Type B pancreatic cell (in vitro differentiated cells): ENCODE measurements around the gene ADGRG6. TPM values are rescaled to one million over a fixed set of nuclear protein-coding genes. Genes with fewer than 3 reads are reported as not detected.

Source experiments
- DNase-seq: peaks from one replicate; pipeline ENCODE4 v3.0.0; 2021; ENCODE audit warnings: mixed read lengths; ENCODE audit not compliant: unreplicated experiment; ENCODE audit errors: extremely low spot score
- H3K27ac Mint-ChIP-seq: 2 replicates; pipeline ENCODE4 v1.8.0; 2021; ENCODE audit warnings: mild to moderate bottlenecking, mixed read lengths
- H3K27me3 Mint-ChIP-seq: 2 replicates; pipeline ENCODE4 v1.8.0; 2021; ENCODE audit warnings: mixed read lengths
- H3K36me3 Mint-ChIP-seq: 2 replicates; pipeline ENCODE4 v1.8.0; 2021; ENCODE audit warnings: mixed read lengths
- H3K4me1 Mint-ChIP-seq: one replicate; pipeline ENCODE4 v1.8.0; 2021; ENCODE audit warnings: mixed read lengths; ENCODE audit not compliant: unreplicated experiment
- H3K4me3 Mint-ChIP-seq: 2 replicates; pipeline ENCODE4 v1.8.0; 2021; ENCODE audit warnings: mild to moderate bottlenecking, mixed read lengths
- H3K9me3 Mint-ChIP-seq: 2 replicates; pipeline ENCODE4 v1.8.0; 2021; ENCODE audit warnings: mixed read lengths
- total RNA-seq: library from RNA; stranded (reverse); gene quantifications from 2 replicates; pipeline ENCODE4 v1.2.1, GENCODE V29; 2021; ENCODE audit warnings: low replicate concordance
- TF ChIP-seq, protein P1 (sequence below): fragments of 200-600 bp; sonication (generic); conservative IDR thresholded peaks from 2 replicates; pipeline ENCODE4 v1.5.0; 2021; ENCODE audit warnings: antibody characterized with exemption, mild to moderate bottlenecking

ADGRG6 gene
- total RNA-seq, 1 donor from 2014 or later = 26.7 TPM

GRCh38 chr6:142333431-142333830 is 31.6 kb downstream of the ADGRG6 start:
- H3K27ac Mint-ChIP-seq = no peak overlapping the region
- no peaks in the 10 kb centered on the region for H3K36me3 Mint-ChIP-seq
- DNase-seq = no peak
- no peaks in the 10 kb centered on the region for H3K9me3 Mint-ChIP-seq
- TF ChIP-seq, protein P1, sequence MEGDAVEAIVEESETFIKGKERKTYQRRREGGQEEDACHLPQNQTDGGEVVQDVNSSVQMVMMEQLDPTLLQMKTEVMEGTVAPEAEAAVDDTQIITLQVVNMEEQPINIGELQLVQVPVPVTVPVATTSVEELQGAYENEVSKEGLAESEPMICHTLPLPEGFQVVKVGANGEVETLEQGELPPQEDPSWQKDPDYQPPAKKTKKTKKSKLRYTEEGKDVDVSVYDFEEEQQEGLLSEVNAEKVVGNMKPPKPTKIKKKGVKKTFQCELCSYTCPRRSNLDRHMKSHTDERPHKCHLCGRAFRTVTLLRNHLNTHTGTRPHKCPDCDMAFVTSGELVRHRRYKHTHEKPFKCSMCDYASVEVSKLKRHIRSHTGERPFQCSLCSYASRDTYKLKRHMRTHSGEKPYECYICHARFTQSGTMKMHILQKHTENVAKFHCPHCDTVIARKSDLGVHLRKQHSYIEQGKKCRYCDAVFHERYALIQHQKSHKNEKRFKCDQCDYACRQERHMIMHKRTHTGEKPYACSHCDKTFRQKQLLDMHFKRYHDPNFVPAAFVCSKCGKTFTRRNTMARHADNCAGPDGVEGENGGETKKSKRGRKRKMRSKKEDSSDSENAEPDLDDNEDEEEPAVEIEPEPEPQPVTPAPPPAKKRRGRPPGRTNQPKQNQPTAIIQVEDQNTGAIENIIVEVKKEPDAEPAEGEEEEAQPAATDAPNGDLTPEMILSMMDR = no peak
- H3K4me3 Mint-ChIP-seq = no peak overlapping the region
- peaks cover 15% of the 10 kb centered on the region for H3K4me1 Mint-ChIP-seq
- no peaks in the 10 kb centered on the region for H3K27me3 Mint-ChIP-seq

DNA sequence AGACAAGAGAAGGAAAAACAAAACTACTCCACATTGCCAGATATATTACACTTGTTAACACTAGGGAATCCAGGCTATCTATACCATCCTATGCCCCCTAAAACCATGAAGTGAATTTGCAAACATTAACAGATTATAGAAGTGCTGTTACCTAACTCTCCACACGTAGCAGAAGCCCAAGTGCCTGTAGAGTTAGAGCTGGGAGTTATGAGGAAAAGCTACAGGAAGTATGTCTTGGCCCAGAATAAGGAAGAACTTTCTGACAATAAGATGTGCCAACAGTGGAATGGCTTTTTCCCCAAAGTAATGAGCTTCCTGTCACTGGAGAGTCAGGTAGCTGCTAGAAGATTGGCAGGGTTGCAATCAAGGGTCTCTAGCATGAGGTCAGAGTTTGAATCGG is 32.5 kb downstream of the ADGRG6 start:
- Mint-ChIP-seq H3K4me3 (no peak overlapping the region), H3K36me3 (no peaks in the 10 kb centered on the region), H3K9me3 (no peaks in the 10 kb centered on the region), H3K4me1 (peaks cover 16% of the 10 kb centered on the region), H3K27me3 (no peaks in the 10 kb centered on the region), H3K27ac (no peak overlapping the region)
- DNase-seq = no peak
- TF ChIP-seq, protein P1 = no peak

- TF ChIP-seq, protein P1 = no peak
- no peaks in the 10 kb centered on the region for H3K9me3 Mint-ChIP-seq
These were observed 33.6 kb downstream of the ADGRG6 start for GRCh38 chr6:142335415-142335814.

DNA sequence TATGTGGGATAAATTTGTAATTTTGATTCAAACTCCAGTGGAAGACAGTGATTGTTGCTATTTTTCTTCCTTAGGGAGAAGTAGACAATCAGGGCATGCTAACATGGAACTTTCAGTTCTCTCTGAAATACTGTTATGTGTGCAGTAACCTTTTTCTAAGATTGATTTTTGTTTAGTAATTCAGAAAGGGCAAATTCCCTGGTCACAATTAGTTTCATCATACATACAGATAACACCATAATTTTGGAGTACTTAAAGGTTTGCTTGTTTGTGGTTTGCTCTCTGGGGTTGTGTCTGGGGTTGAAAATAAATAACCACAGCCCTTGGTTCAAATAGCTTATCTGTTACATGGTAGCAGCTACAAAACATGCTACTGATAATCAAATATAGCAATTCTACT is 34.4 kb downstream of the ADGRG6 start:
- Mint-ChIP-seq H3K9me3 (no peaks in the 10 kb centered on the region), H3K4me3 (no peak overlapping the region), H3K27me3 (no peaks in the 10 kb centered on the region), H3K36me3 (no peaks in the 10 kb centered on the region), H3K4me1 (peaks cover 14% of the 10 kb centered on the region), H3K27ac (no peak overlapping the region)
- TF ChIP-seq, protein P1 = no peak
- DNase-seq = no peak

More at GRCh38 chr6:142335415-142335814, 33.6 kb downstream of the ADGRG6 start:
- DNase-seq = no peak
- Mint-ChIP-seq H3K36me3 (no peaks in the 10 kb centered on the region), H3K4me1 (peaks cover 19% of the 10 kb centered on the region), H3K27ac (no peak overlapping the region), H3K27me3 (no peaks in the 10 kb centered on the region), H3K4me3 (no peak overlapping the region)

- TF ChIP-seq, protein P1 = no peak
- no peak overlapping the region for H3K27ac Mint-ChIP-seq
- H3K36me3 Mint-ChIP-seq = no peaks in the 10 kb centered on the region
- no peak for DNase-seq
- H3K4me3 Mint-ChIP-seq = no peak overlapping the region
- no peaks in the 10 kb centered on the region for H3K27me3 Mint-ChIP-seq
- no peaks in the 10 kb centered on the region for H3K9me3 Mint-ChIP-seq
- H3K4me1 Mint-ChIP-seq = peaks cover 8% of the 10 kb centered on the region
These were observed 35.0 kb downstream of the ADGRG6 start for GRCh38 chr6:142336787-142337186.

- TF ChIP-seq, protein P1 = no peak
- H3K4me3 Mint-ChIP-seq = no peak overlapping the region
These were observed 37.3 kb downstream of the ADGRG6 start for GRCh38 chr6:142339113-142339512.

More at GRCh38 chr6:142339113-142339512, 37.3 kb downstream of the ADGRG6 start:
- no peak for DNase-seq
- Mint-ChIP-seq H3K27me3 (no peaks in the 10 kb centered on the region), H3K9me3 (no peaks in the 10 kb centered on the region), H3K36me3 (no peaks in the 10 kb centered on the region), H3K27ac (no peak overlapping the region), H3K4me1 (peaks cover 8% of the 10 kb centered on the region)
